GM12878 (cell line): ENCODE data around the gene CARMIL3.
A peak's percentile ranks its signal among the peaks of the same experiment; 100 is the strongest.

Experiments
- BCL11A ChIP-seq: IDR thresholded peaks from 2 replicates; pipeline ENCODE4 v1.6.1; 2011; ENCODE audit warnings: low read depth, low read length
- CTCF ChIP-seq, 3 experiments: IDR thresholded peaks in 2 of 3; conservative IDR thresholded peaks in 1 of 3; 2 replicates each; pipeline ENCODE4 v1.5.1; 2011; ENCODE audit warnings: low read depth in 3 of 3, low read length in 3 of 3, mild to moderate bottlenecking in 3 of 3, control low read depth in 2 of 3, moderate library complexity in 2 of 3, inconsistent platforms in 1 of 3, mixed read lengths in 1 of 3; ENCODE audit not compliant: control insufficient read depth in 2 of 3, insufficient read depth in 1 of 3; ENCODE audit errors: extremely low read depth in 1 of 3
- EZH2 ChIP-seq: IDR thresholded peaks from 2 replicates; pipeline ENCODE4 v1.6.1; 2012; ENCODE audit warnings: low read depth, mild to moderate bottlenecking, control low read depth, inconsistent platforms, low read length, borderline replicate concordance; ENCODE audit not compliant: control insufficient read depth
- POLR2A ChIP-seq: IDR thresholded peaks from 2 replicates; pipeline ENCODE4 v1.6.1; 2011; ENCODE audit warnings: low read depth, mild to moderate bottlenecking, low read length
- POLR2AphosphoS5 ChIP-seq: IDR thresholded peaks from 2 replicates; pipeline ENCODE4 v1.6.1; 2011; ENCODE audit warnings: mild to moderate bottlenecking, low read length, inconsistent platforms
- SIN3A ChIP-seq: IDR thresholded peaks from 2 replicates; pipeline ENCODE4 v1.6.1; 2012; ENCODE audit warnings: low read depth, low read length, improper control_type of control experiment
- SMC3 ChIP-seq: IDR thresholded peaks from 2 replicates; pipeline ENCODE4 v1.6.1; 2011; ENCODE audit warnings: low read length, improper control_type of control experiment, borderline replicate concordance
- ZNF217 ChIP-seq: fragments of 450-650 bp; IDR thresholded peaks from 2 replicates; pipeline ENCODE4 v1.6.1; 2017; ENCODE audit warnings: antibody characterized with exemption, mild to moderate bottlenecking
- TF ChIP-seq, protein P1 (sequence below): fragments of 450-650 bp; formaldehyde crosslinking; IDR thresholded peaks from 2 replicates; pipeline ENCODE4 v1.4.0; 2020; ENCODE audit warnings: mild to moderate bottlenecking, moderate library complexity

DNA sequence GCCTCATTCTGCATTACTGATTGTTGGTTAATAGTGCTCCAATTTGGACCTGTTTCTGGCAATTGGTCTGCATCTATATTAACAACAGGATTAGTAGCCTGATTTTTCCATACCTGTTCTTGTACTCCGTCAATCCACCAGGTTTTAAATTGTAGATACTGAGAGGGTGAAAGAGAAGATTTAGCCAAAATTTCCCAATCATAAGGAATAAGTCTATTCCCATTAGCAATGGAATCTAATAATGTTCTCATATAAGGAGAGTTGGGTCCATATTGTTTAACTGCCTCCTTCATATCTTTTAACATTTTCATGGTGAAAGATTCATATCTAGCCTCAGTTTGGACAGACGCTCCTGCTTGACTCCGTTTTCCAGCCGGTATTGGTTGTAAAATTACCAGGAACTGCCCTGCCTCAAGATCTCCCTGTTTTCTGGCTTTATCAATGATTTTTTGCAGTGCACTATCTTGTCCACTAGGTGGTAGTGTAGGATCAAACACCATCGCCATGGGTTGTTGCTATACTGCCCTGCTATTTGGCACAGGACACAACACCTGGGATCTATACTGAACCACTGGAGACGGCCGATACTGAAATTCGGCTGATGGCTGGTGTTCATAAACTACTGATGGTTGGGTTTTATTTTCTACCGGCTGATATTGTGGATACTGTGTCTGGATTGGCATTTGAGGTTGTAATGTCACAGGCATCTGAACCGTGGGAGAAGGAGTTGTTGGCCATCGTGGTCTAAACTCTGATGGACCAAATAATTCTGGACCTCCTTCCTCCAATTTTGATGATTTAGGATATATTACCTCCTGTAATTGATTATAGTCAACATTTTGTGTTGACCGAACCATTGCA is 37.9 kb upstream of the CARMIL3 start:
- TF ChIP-seq POLR2A, result no peak
- peak; percentile 77 to 91 (median 81) for TF ChIP-seq CTCF (IDR thresholded peaks at IDR 0.05 in 2 of 3, conservative IDR thresholded peaks at IDR 0.05 in 1 of 3; ENCODE audit: control insufficient read depth in 2 of 3, extremely low read depth in 1 of 3, insufficient read depth in 1 of 3, low read depth in 3 of 3, low read length in 3 of 3)
- TF ChIP-seq EZH2, result no peak
- TF ChIP-seq, protein P1, sequence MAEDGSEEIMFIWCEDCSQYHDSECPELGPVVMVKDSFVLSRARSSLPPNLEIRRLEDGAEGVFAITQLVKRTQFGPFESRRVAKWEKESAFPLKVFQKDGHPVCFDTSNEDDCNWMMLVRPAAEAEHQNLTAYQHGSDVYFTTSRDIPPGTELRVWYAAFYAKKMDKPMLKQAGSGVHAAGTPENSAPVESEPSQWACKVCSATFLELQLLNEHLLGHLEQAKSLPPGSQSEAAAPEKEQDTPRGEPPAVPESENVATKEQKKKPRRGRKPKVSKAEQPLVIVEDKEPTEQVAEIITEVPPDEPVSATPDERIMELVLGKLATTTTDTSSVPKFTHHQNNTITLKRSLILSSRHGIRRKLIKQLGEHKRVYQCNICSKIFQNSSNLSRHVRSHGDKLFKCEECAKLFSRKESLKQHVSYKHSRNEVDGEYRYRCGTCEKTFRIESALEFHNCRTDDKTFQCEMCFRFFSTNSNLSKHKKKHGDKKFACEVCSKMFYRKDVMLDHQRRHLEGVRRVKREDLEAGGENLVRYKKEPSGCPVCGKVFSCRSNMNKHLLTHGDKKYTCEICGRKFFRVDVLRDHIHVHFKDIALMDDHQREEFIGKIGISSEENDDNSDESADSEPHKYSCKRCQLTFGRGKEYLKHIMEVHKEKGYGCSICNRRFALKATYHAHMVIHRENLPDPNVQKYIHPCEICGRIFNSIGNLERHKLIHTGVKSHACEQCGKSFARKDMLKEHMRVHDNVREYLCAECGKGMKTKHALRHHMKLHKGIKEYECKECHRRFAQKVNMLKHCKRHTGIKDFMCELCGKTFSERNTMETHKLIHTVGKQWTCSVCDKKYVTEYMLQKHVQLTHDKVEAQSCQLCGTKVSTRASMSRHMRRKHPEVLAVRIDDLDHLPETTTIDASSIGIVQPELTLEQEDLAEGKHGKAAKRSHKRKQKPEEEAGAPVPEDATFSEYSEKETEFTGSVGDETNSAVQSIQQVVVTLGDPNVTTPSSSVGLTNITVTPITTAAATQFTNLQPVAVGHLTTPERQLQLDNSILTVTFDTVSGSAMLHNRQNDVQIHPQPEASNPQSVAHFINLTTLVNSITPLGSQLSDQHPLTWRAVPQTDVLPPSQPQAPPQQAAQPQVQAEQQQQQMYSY (CRISPR knock-in tag), result no peak
- no peak for TF ChIP-seq ZNF217
- peak; percentile 93 for TF ChIP-seq SMC3
- no peak for TF ChIP-seq BCL11A
- no peak for TF ChIP-seq POLR2AphosphoS5
- no peak for TF ChIP-seq SIN3A
